HG03457 (cell line): ENCODE measurements around the gene NSFL1C.

Experiments
- ATAC-seq: cut with Tn5 transposase; IDR thresholded peaks from one replicate; pipeline ENCODE4 v1.9.1; 2021; ENCODE audit warnings: moderate number of reproducible peaks; ENCODE audit not compliant: unreplicated experiment

The NSFL1C gene

GRCh38 chr20:1486566-1486965 is 19.9 kb upstream of the NSFL1C start:
- ATAC-seq = no peak

- no peak for ATAC-seq
Observed at GRCh38 chr20:1484438-1485116, 17.9 kb upstream of the NSFL1C start.

GRCh38 chr20:1479831-1480595 is 13.4 kb upstream of the NSFL1C start:
- ATAC-seq = no peak

- ATAC-seq = no peak
Observed at GRCh38 chr20:1478566-1478965, 11.9 kb upstream of the NSFL1C start.

GRCh38 chr20:1477896-1478490 is 11.3 kb upstream of the NSFL1C start:
- no peak for ATAC-seq

GRCh38 chr20:1474817-1475603 is 8.4 kb upstream of the NSFL1C start:
- no peak for ATAC-seq

- ATAC-seq = no peak
Observed at GRCh38 chr20:1474325-1474724, 7.7 kb upstream of the NSFL1C start.

- no peak for ATAC-seq
Observed at GRCh38 chr20:1473246-1474220, 6.9 kb upstream of the NSFL1C start.

- ATAC-seq = no peak
Observed at GRCh38 chr20:1472556-1473245, 6.1 kb upstream of the NSFL1C start.

- ATAC-seq = no peak
Observed at GRCh38 chr20:1471242-1471641, 4.6 kb upstream of the NSFL1C start.

GRCh38 chr20:1469925-1470571 is 3.4 kb upstream of the NSFL1C start:
- no peak for ATAC-seq

GRCh38 chr20:1469306-1469905 is 2.8 kb upstream of the NSFL1C start:
- ATAC-seq = no peak

- ATAC-seq = no peak
Observed at GRCh38 chr20:1468117-1468624, 1.5 kb upstream of the NSFL1C start.

- peak; percentile 3 for ATAC-seq
Observed at GRCh38 chr20:1467355-1468116, 887 bp upstream of the NSFL1C start.

GRCh38 chr20:1467082-1467354 is 369 bp upstream of the NSFL1C start:
- peak; percentile 4 for ATAC-seq

GRCh38 chr20:1465470-1466210 is 1.0 kb downstream of the NSFL1C start:
- ATAC-seq = no peak

GRCh38 chr20:1463971-1464570 is 2.6 kb downstream of the NSFL1C start:
- ATAC-seq = no peak
